Measurements from ENCODE around the gene MARK3. TPM values are rescaled to one million over a fixed set of nuclear protein-coding genes. Genes with fewer than 3 reads are reported as not detected.

MARK3 gene
- total RNA-seq, 1 donor from 2014 or later: 59.5 TPM

- no peaks in the 10 kb centered on the region for H3K4me1 ChIP-seq (ENCODE audit: control insufficient read depth in 3 of 3, insufficient read depth in 3 of 3, low read length in 3 of 3)
- H3K9me3 ChIP-seq (ENCODE audit: control insufficient read depth in 3 of 3, low read length in 3 of 3): no peaks in the 10 kb centered on the region
- no peak overlapping the region for H3K4me3 ChIP-seq (ENCODE audit: low read length in 3 of 3)
- peaks cover 32 to 50% (median 42%) of the 10 kb centered on the region in 3 donors for H3K36me3 ChIP-seq (ENCODE audit: control insufficient read depth in 3 of 3, insufficient read depth in 3 of 3, low read length in 3 of 3)
- no peaks in the 10 kb centered on the region for H3K27me3 ChIP-seq (ENCODE audit: control insufficient read depth in 3 of 3, insufficient read depth in 3 of 3, low read length in 3 of 3)
- H3K9ac ChIP-seq (ENCODE audit: low read depth in 1 of 3, low read length in 3 of 3): no peak overlapping the region
- H3K27ac ChIP-seq (ENCODE audit: low read depth, low read length): no peak overlapping the region
Measured at GRCh38 chr14:103476065-103476464, 90.8 kb downstream of the MARK3 start.

- H3K4me1 ChIP-seq (ENCODE audit: control insufficient read depth in 3 of 3, insufficient read depth in 3 of 3, low read length in 3 of 3): no peaks in the 10 kb centered on the region
- H3K4me3 ChIP-seq (ENCODE audit: low read length in 3 of 3): no peak overlapping the region
- no peak overlapping the region for H3K9ac ChIP-seq (ENCODE audit: low read depth in 1 of 3, low read length in 3 of 3)
- H3K27me3 ChIP-seq (ENCODE audit: control insufficient read depth in 3 of 3, insufficient read depth in 3 of 3, low read length in 3 of 3): no peaks in the 10 kb centered on the region
- H3K9me3 ChIP-seq (ENCODE audit: control insufficient read depth in 3 of 3, low read length in 3 of 3): no peaks in the 10 kb centered on the region
- H3K27ac ChIP-seq (ENCODE audit: low read depth, low read length): no peak overlapping the region
- peaks cover 28 to 49% (median 43%) of the 10 kb centered on the region in 3 donors for H3K36me3 ChIP-seq (ENCODE audit: control insufficient read depth in 3 of 3, insufficient read depth in 3 of 3, low read length in 3 of 3)
Measured at GRCh38 chr14:103476631-103477030, 91.4 kb downstream of the MARK3 start.

- H3K27ac ChIP-seq (ENCODE audit: low read depth, low read length): no peak overlapping the region
- H3K9ac ChIP-seq (ENCODE audit: low read depth in 1 of 3, low read length in 3 of 3): no peak overlapping the region
- H3K27me3 ChIP-seq (ENCODE audit: control insufficient read depth in 3 of 3, insufficient read depth in 3 of 3, low read length in 3 of 3): no peaks in the 10 kb centered on the region
- peaks cover 22 to 38% (median 37%) of the 10 kb centered on the region in 3 donors for H3K36me3 ChIP-seq (ENCODE audit: control insufficient read depth in 3 of 3, insufficient read depth in 3 of 3, low read length in 3 of 3)
- no peaks in the 10 kb centered on the region for H3K4me1 ChIP-seq (ENCODE audit: control insufficient read depth in 3 of 3, insufficient read depth in 3 of 3, low read length in 3 of 3)
- H3K9me3 ChIP-seq (ENCODE audit: control insufficient read depth in 3 of 3, low read length in 3 of 3): no peaks in the 10 kb centered on the region
- no peak overlapping the region for H3K4me3 ChIP-seq (ENCODE audit: low read length in 3 of 3)
Measured at GRCh38 chr14:103480595-103480994, 95.4 kb downstream of the MARK3 start.

GRCh38 chr14:103483600-103483999 is 98.4 kb downstream of the MARK3 start:
- peaks cover 8 to 10% (median 9%) of the 10 kb centered on the region in 3 donors for H3K4me1 ChIP-seq (ENCODE audit: control insufficient read depth in 3 of 3, insufficient read depth in 3 of 3, low read length in 3 of 3)
- H3K9ac ChIP-seq (ENCODE audit: low read depth in 1 of 3, low read length in 3 of 3): no peak overlapping the region
- no peak overlapping the region for H3K27ac ChIP-seq (ENCODE audit: low read depth, low read length)
- peaks cover 15 to 23% (median 16%) of the 10 kb centered on the region in 3 donors for H3K36me3 ChIP-seq (ENCODE audit: control insufficient read depth in 3 of 3, insufficient read depth in 3 of 3, low read length in 3 of 3)
- H3K4me3 ChIP-seq (ENCODE audit: low read length in 3 of 3): no peak overlapping the region
- no peaks in the 10 kb centered on the region for H3K9me3 ChIP-seq (ENCODE audit: control insufficient read depth in 3 of 3, low read length in 3 of 3)
- no peaks in the 10 kb centered on the region for H3K27me3 ChIP-seq (ENCODE audit: control insufficient read depth in 3 of 3, insufficient read depth in 3 of 3, low read length in 3 of 3)

- no peak overlapping the region for H3K9ac ChIP-seq (ENCODE audit: low read depth in 1 of 3, low read length in 3 of 3)
- H3K36me3 ChIP-seq (ENCODE audit: control insufficient read depth in 3 of 3, insufficient read depth in 3 of 3, low read length in 3 of 3): peaks cover 11 to 16% (median 12%) of the 10 kb centered on the region in 3 donors
- H3K4me1 ChIP-seq (ENCODE audit: control insufficient read depth in 3 of 3, insufficient read depth in 3 of 3, low read length in 3 of 3): peaks cover 17 to 26% (median 23%) of the 10 kb centered on the region in 3 donors
- H3K9me3 ChIP-seq (ENCODE audit: control insufficient read depth in 3 of 3, low read length in 3 of 3): no peaks in the 10 kb centered on the region
- H3K4me3 ChIP-seq (ENCODE audit: low read length in 3 of 3): no peak overlapping the region
- no peaks in the 10 kb centered on the region for H3K27me3 ChIP-seq (ENCODE audit: control insufficient read depth in 3 of 3, insufficient read depth in 3 of 3, low read length in 3 of 3)
- no peak overlapping the region for H3K27ac ChIP-seq (ENCODE audit: low read depth, low read length)
Measured at GRCh38 chr14:103485504-103485903, 100.3 kb downstream of the MARK3 start.

- peaks cover 8 to 18% (median 15%) of the 10 kb centered on the region in 3 donors for H3K36me3 ChIP-seq (ENCODE audit: control insufficient read depth in 3 of 3, insufficient read depth in 3 of 3, low read length in 3 of 3)
- H3K4me1 ChIP-seq (ENCODE audit: control insufficient read depth in 3 of 3, insufficient read depth in 3 of 3, low read length in 3 of 3): peaks cover 21 to 31% (median 26%) of the 10 kb centered on the region in 3 donors
- peak overlapping the region in 2 of 3 donors; percentile 20 to 42 for H3K9ac ChIP-seq (ENCODE audit: low read depth in 1 of 3, low read length in 3 of 3)
- H3K4me3 ChIP-seq (ENCODE audit: low read length in 3 of 3): no peak overlapping the region
- peak overlapping the region; percentile 86 for H3K27ac ChIP-seq (ENCODE audit: low read depth, low read length)
- no peaks in the 10 kb centered on the region for H3K27me3 ChIP-seq (ENCODE audit: control insufficient read depth in 3 of 3, insufficient read depth in 3 of 3, low read length in 3 of 3)
- no peaks in the 10 kb centered on the region for H3K9me3 ChIP-seq (ENCODE audit: control insufficient read depth in 3 of 3, low read length in 3 of 3)
Measured at GRCh38 chr14:103488071-103488470, 102.9 kb downstream of the MARK3 start.

GRCh38 chr14:103488960-103489359 is 103.7 kb downstream of the MARK3 start:
- peaks cover 8 to 15% (median 15%) of the 10 kb centered on the region in 3 donors for H3K36me3 ChIP-seq (ENCODE audit: control insufficient read depth in 3 of 3, insufficient read depth in 3 of 3, low read length in 3 of 3)
- peak overlapping the region; percentile 18 to 64 (median 34) for H3K9ac ChIP-seq (ENCODE audit: low read depth in 1 of 3, low read length in 3 of 3)
- H3K4me1 ChIP-seq (ENCODE audit: control insufficient read depth in 3 of 3, insufficient read depth in 3 of 3, low read length in 3 of 3): peaks cover 21 to 31% (median 26%) of the 10 kb centered on the region in 3 donors
- H3K9me3 ChIP-seq (ENCODE audit: control insufficient read depth in 3 of 3, low read length in 3 of 3): no peaks in the 10 kb centered on the region
- no peaks in the 10 kb centered on the region for H3K27me3 ChIP-seq (ENCODE audit: control insufficient read depth in 3 of 3, insufficient read depth in 3 of 3, low read length in 3 of 3)
- peak overlapping the region in 1 of 3 donors; percentile 22 for H3K4me3 ChIP-seq (ENCODE audit: low read length in 3 of 3)
- peak overlapping the region; percentile 86 for H3K27ac ChIP-seq (ENCODE audit: low read depth, low read length)

- Histone ChIP-seq H3K27ac (ENCODE audit: low read depth, low read length) (peak overlapping the region; percentile 86), H3K4me3 (ENCODE audit: low read length in 3 of 3) (no peak overlapping the region), H3K9ac (ENCODE audit: low read depth in 1 of 3, low read length in 3 of 3) (peak overlapping the region in 1 of 3 donors; percentile 18), H3K4me1 (ENCODE audit: control insufficient read depth in 3 of 3, insufficient read depth in 3 of 3, low read length in 3 of 3) (peaks cover 21 to 31% (median 26%) of the 10 kb centered on the region in 3 donors), H3K27me3 (ENCODE audit: control insufficient read depth in 3 of 3, insufficient read depth in 3 of 3, low read length in 3 of 3) (no peaks in the 10 kb centered on the region), H3K9me3 (ENCODE audit: control insufficient read depth in 3 of 3, low read length in 3 of 3) (no peaks in the 10 kb centered on the region), H3K36me3 (ENCODE audit: control insufficient read depth in 3 of 3, insufficient read depth in 3 of 3, low read length in 3 of 3) (peaks cover 9 to 15% (median 15%) of the 10 kb centered on the region in 3 donors)
Measured at GRCh38 chr14:103489621-103490020, 104.4 kb downstream of the MARK3 start.

- H3K4me1 ChIP-seq (ENCODE audit: control insufficient read depth in 3 of 3, insufficient read depth in 3 of 3, low read length in 3 of 3): peaks cover 25 to 44% (median 37%) of the 10 kb centered on the region in 3 donors
- peaks cover 16 to 24% (median 20%) of the 10 kb centered on the region in 3 donors for H3K36me3 ChIP-seq (ENCODE audit: control insufficient read depth in 3 of 3, insufficient read depth in 3 of 3, low read length in 3 of 3)
- no peaks in the 10 kb centered on the region for H3K27me3 ChIP-seq (ENCODE audit: control insufficient read depth in 3 of 3, insufficient read depth in 3 of 3, low read length in 3 of 3)
- peak overlapping the region in 1 of 3 donors; percentile 17 for H3K9ac ChIP-seq (ENCODE audit: low read depth in 1 of 3, low read length in 3 of 3)
- no peak overlapping the region for H3K4me3 ChIP-seq (ENCODE audit: low read length in 3 of 3)
- peak overlapping the region; percentile 27 for H3K27ac ChIP-seq (ENCODE audit: low read depth, low read length)
- no peaks in the 10 kb centered on the region for H3K9me3 ChIP-seq (ENCODE audit: control insufficient read depth in 3 of 3, low read length in 3 of 3)
Measured at GRCh38 chr14:103491691-103492090, 106.5 kb downstream of the MARK3 start.

- no peak overlapping the region for H3K27ac ChIP-seq (ENCODE audit: low read depth, low read length)
- peaks cover 25 to 43% (median 35%) of the 10 kb centered on the region in 3 donors for H3K4me1 ChIP-seq (ENCODE audit: control insufficient read depth in 3 of 3, insufficient read depth in 3 of 3, low read length in 3 of 3)
- no peaks in the 10 kb centered on the region for H3K9me3 ChIP-seq (ENCODE audit: control insufficient read depth in 3 of 3, low read length in 3 of 3)
- no peak overlapping the region for H3K9ac ChIP-seq (ENCODE audit: low read depth in 1 of 3, low read length in 3 of 3)
- peaks cover 16 to 26% (median 20%) of the 10 kb centered on the region in 3 donors for H3K36me3 ChIP-seq (ENCODE audit: control insufficient read depth in 3 of 3, insufficient read depth in 3 of 3, low read length in 3 of 3)
- no peaks in the 10 kb centered on the region for H3K27me3 ChIP-seq (ENCODE audit: control insufficient read depth in 3 of 3, insufficient read depth in 3 of 3, low read length in 3 of 3)
- H3K4me3 ChIP-seq (ENCODE audit: low read length in 3 of 3): no peak overlapping the region
Measured at GRCh38 chr14:103492156-103492925, 107.1 kb downstream of the MARK3 start.

Measured in skeletal muscle tissue (tissue), 4 donors.